Testis (tissue), 2 donors: Measurements from ENCODE around the gene CRAT.

Experiments
- CTCF ChIP-seq, 3 experiments: fragments of 450-650 bp in 2 of 3; fragments of 200-600 bp in 1 of 3; sonication (generic) in 1 of 3; IDR thresholded peaks; one replicate each; pipeline ENCODE4 v1.5.1; 2016 to 2019; ENCODE audit warnings: antibody characterized with exemption in 3 of 3, mild to moderate bottlenecking in 2 of 3, moderate library complexity in 1 of 3
- POLR2A ChIP-seq: fragments of 450-650 bp; IDR thresholded peaks from one replicate; pipeline ENCODE4 v1.6.1; 2017; ENCODE audit warnings: antibody characterized with exemption, mild to moderate bottlenecking, moderate library complexity

DNA sequence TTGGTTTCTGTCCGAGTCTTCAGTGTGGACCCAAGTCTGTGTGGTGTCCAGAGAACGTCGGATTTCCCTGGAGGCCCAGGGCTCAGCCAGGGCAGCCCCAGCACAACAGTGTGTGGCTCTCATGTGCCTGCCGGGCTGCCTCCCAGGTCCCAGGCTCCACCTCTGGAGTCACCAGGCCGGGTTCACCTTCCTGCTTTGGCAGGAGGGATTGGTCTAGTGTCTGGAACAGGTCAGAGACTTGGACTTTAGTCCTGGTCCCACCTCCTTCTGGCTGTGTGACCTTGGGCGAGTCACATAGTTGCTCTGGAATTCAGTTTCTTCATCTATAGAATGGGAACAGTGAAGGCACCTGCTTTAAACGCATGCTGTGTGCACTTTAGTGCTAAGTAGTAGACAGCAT lies 26.5 kb downstream of the CRAT start:
- TF ChIP-seq CTCF (IDR thresholded peaks at IDR 0.05), result no peak
- no peak for TF ChIP-seq POLR2A
